ENCODE measurements around the gene DPH2. TPM values are rescaled to one million over a fixed set of nuclear protein-coding genes. Genes with fewer than 3 reads are reported as not detected.

Gene DPH2
- total RNA-seq, 6 experiments from 2014 or later: 8.9 to 27.5 (median 12.0) TPM

DNA sequence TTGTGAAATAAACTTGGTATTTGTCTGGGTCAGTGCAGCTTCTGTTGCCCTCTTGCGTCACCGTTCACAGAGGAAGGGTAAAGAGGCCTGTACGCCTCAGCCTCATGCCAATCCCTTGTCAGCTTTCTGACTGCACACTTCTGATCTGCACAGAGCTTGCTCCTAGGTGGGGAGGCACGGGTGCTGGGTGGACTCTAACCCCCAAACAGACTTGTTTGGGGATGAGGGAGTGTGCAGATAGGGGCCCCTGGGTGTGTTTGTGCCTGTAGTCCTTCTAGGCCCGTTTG is 8.4 kb downstream of the DPH2 start:
- intact Hi-C loops (cut with DNase I): no loop called here
- Histone ChIP-seq H3K27me3 (no peaks in the 10 kb centered on the region), H3K36me3 (peaks cover 0 to 14% (median 5%) of the 10 kb centered on the region in 4 donors), H3K9me3 (no peaks in the 10 kb centered on the region), H3K4me3 (peak overlapping the region in 2 of 3 donors; percentile 39 to 70), H3K4me1 (peaks cover 0 to 39% (median 13%) of the 10 kb centered on the region in 4 donors), H3K27ac (peak overlapping the region in 2 of 3 donors; percentile 36 to 56)
- ATAC-seq: peak; percentile 23 to 52 (median 37)
- 6% methylated on average over 2 of the region's 5 CpGs for WGBS (ENCODE audit: insufficient coverage, low coverage, low lambda C conversion rate, missing lambda C conversion rate)
- peak in 2 of 3 donors; percentile 76 to 78 for DNase-seq
- no peak for TF ChIP-seq POLR2A (IDR thresholded peaks at IDR 0.05)
- TF ChIP-seq, protein P1, sequence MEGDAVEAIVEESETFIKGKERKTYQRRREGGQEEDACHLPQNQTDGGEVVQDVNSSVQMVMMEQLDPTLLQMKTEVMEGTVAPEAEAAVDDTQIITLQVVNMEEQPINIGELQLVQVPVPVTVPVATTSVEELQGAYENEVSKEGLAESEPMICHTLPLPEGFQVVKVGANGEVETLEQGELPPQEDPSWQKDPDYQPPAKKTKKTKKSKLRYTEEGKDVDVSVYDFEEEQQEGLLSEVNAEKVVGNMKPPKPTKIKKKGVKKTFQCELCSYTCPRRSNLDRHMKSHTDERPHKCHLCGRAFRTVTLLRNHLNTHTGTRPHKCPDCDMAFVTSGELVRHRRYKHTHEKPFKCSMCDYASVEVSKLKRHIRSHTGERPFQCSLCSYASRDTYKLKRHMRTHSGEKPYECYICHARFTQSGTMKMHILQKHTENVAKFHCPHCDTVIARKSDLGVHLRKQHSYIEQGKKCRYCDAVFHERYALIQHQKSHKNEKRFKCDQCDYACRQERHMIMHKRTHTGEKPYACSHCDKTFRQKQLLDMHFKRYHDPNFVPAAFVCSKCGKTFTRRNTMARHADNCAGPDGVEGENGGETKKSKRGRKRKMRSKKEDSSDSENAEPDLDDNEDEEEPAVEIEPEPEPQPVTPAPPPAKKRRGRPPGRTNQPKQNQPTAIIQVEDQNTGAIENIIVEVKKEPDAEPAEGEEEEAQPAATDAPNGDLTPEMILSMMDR (IDR thresholded peaks at IDR 0.05): no peak

DNA sequence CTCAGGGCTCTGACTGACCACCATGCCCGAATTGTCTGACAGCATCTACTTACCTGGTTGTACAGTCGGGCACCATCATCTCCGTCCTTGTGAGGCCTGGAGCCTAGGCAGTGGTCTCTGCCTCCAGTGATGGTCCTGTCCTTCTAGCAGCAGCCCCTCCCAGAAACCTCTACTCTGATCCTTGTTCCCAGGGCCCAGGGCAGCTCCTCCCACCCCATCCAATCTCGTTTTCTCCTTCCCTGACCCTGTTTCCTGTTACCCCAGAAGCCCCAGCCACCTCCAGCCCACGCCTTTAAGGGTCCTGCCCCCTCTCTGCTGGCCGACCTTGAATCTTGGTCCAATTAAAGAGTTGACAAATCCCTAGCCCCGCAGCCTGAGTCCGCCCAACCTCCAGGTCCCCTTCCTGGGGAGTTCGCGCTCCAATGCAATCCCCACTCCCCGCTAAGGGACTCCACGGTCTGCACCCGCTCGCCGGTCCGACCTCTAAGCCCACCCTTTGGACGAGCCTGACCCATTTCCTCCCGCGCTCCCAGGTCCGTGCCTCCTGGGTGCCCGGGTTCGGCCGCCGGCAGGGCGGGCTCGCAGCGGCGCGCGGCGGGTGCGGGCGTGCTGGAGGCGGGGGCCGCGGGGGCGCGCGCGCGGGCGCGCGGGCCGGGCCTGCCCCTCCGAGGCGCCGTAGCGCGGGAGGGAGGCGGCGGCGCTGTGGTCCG is 8.9 kb downstream of the DPH2 start, which contains the start of gene B4GALT2:
TSS of gene B4GALT2 (plus strand) at position 660 of the 710 bp plus-strand sequence. CDS start 1,951 bp downstream, outside the sequence.
- H3K27me3 ChIP-seq: no peaks in the 10 kb centered on the region
- H3K4me3 ChIP-seq: peak within 1 kb of the TSS; percentile 70 to 71 (median 70)
- peaks cover 0 to 14% (median 5%) of the 10 kb centered on the region in 4 donors for H3K36me3 ChIP-seq
- H3K9me3 ChIP-seq: no peaks in the 10 kb centered on the region
- no peak for TF ChIP-seq POLR2A (IDR thresholded peaks at IDR 0.05)
- TF ChIP-seq, protein P1 (IDR thresholded peaks at IDR 0.05): no peak
- DNase-seq: peak; percentile 61 to 64 (median 62)
- intact Hi-C loops (cut with DNase I): no loop called here
- peak within 1 kb of the TSS in 2 of 3 donors; percentile 36 to 56 for H3K27ac ChIP-seq
- WGBS (ENCODE audit: insufficient coverage, low coverage, low lambda C conversion rate, missing lambda C conversion rate): 5% methylated on average over 13 of the region's 54 CpGs
- H3K4me1 ChIP-seq: peaks cover 0 to 39% (median 13%) of the 10 kb centered on the region in 4 donors
- ATAC-seq: peak; percentile 2 to 9 (median 6)

DNA sequence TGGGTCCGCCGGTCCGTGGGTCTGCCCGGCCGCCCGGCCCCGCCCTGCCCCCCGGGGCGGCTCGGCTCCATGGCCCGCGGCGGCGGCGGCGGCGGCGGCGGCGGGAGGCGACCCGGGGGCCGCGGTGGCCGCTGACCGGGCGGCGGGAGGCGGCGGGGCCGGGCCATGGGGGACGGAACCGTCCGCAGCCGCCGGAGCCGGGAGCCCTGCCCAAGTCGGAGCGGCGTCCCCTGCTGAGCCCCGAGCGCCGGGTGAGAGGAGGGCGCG is 9.4 kb downstream of the DPH2 start:
- Histone ChIP-seq H3K27ac (no peak overlapping the region), H3K27me3 (no peaks in the 10 kb centered on the region), H3K4me3 (peak overlapping the region; percentile 70 to 71 (median 70)), H3K36me3 (peaks cover 0 to 14% (median 5%) of the 10 kb centered on the region in 4 donors), H3K4me1 (peaks cover 0 to 39% (median 13%) of the 10 kb centered on the region in 4 donors), H3K9me3 (no peaks in the 10 kb centered on the region)
- intact Hi-C loops (cut with DNase I): no loop called here
- TF ChIP-seq, protein P1 (IDR thresholded peaks at IDR 0.05): no peak
- no peak for TF ChIP-seq POLR2A (IDR thresholded peaks at IDR 0.05)
- ATAC-seq: no peak
- no CpG with 5 or more reads among the region's 45 CpGs for WGBS (ENCODE audit: insufficient coverage, low coverage, low lambda C conversion rate, missing lambda C conversion rate)
- DNase-seq: no peak

DNA sequence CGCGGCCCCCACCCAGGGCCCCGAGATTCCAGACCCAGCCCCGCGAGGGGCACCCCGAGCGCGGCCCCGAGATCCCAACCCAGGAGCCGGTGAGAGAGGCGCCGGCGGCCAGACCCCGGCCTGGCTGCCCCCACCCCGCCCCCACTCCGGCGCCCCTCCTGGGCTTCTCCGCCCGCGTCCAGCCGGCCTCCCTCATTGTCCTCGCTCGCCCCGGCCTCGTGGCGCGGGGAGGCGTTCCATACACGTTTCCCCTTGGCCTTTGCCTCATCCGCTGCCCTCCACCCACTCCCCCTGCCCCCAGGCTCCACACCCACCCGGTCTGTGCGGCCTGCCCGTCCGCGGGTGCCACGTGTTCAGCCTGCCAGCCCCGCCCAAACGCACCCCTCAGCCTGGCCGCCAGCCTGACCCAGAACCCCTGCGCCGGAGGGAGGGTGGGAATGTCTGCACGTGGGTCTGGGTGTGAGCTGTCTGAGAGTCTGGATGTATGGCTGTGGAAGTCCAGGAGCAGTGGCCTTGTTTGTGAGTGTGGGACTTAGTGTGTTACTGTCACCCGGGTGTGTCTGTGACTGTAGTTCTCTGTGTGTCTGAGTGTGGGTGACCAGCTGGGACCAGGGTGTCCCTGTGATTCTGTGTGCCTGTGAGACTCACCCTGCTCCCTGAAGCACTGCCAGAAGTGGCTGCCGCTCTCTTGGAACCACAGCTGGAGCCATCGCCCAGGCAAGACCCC is 9.9 kb downstream of the DPH2 start:
- Histone ChIP-seq H3K36me3 (peaks cover 0 to 14% (median 5%) of the 10 kb centered on the region in 4 donors), H3K9me3 (no peaks in the 10 kb centered on the region), H3K4me1 (peaks cover 0 to 39% (median 13%) of the 10 kb centered on the region in 4 donors), H3K27ac (peak overlapping the region in 1 of 3 donors; percentile 6), H3K4me3 (peak overlapping the region; percentile 70 to 71 (median 70)), H3K27me3 (no peaks in the 10 kb centered on the region)
- TF ChIP-seq, protein P1 (IDR thresholded peaks at IDR 0.05): no peak
- no peak for TF ChIP-seq POLR2A (IDR thresholded peaks at IDR 0.05)
- intact Hi-C loops (cut with DNase I): no loop called here
- WGBS (ENCODE audit: insufficient coverage, low coverage, low lambda C conversion rate, missing lambda C conversion rate): no CpG with 5 or more reads among the region's 45 CpGs
- ATAC-seq (peak in 3 of 4 donors; percentile 14 to 34 (median 28)), DNase-seq (peak in 2 of 3 donors; percentile 61 to 67)

Measured in right lobe of liver (tissue), 6 donors.